Left cardiac atrium (tissue), 4 donors: ENCODE results near the gene TOR1A. TPM values are rescaled to one million over a fixed set of nuclear protein-coding genes. Genes with fewer than 3 reads are reported as not detected.
A peak's percentile ranks its signal among the peaks of the same experiment; 100 is the strongest.
"Not testable (repeated sequence)": the region's sequence is repeated elsewhere in the genome, so short reads cannot be mapped to it uniquely, and the experiment has no call there.

ENCODE experiments used
- ATAC-seq, 2 donors: fragments of 200-7000 bp; cut with Tn5 transposase; one replicate each; pipeline ENCODE4 v1.9.1; 2020; ENCODE audit warnings: mild to moderate bottlenecking in 2 of 2, moderate library complexity in 2 of 2
- DNase-seq: peaks from one replicate; pipeline ENCODE4 v3.0.0-alpha.2; 2020
- intact Hi-C, 2 donors: fragments of 100-400 bp; cut with DNase I; formaldehyde crosslinking; loops; one replicate each; pipeline versions ENCODE4 v1.14.1 to v1.15.1; 2022 to 2023
- total RNA-seq, 2 donors: library from RNA; stranded (reverse); fragmentation: NEBNext Ultra II Directional; extraction: Animal tissue kit (Norgen Biotek cat#: 25700); gene quantifications; one replicate each; pipeline ENCODE4 v1.2.1, GENCODE V29; 2021
- donor health status: DM: no; HTN: yes; CAD: no.
- donor health status: DM: no; HTN: yes; CAD: no; lungs with severe emphysema.
- donor health status: DM: yes; HTN: yes; CAD: no.
- donor health status: Dilated cardiomyopathy.

TOR1A gene
- total RNA-seq, 2 donors from 2014 or later = 16.5 to 21.1 TPM

GRCh38 chr9:129796029-129796428 is 27.9 kb downstream of the TOR1A start:
- intact Hi-C loops, ATAC-seq, DNase-seq: not testable (repeated sequence)

- ATAC-seq (no peak), DNase-seq (no peak)
- intact Hi-C loops = no loop called here
These were observed 29.4 kb downstream of the TOR1A start for GRCh38 chr9:129794549-129794948.

- intact Hi-C loops = loop anchor here in 1 of 2 donors (5.0 to 10.0 kb wide), 2 partner anchors 49 to 142 kb away; partner anchors contain the start of gene ASB6
- ATAC-seq (no peak), DNase-seq (no peak)
These were observed 37.5 kb downstream of the TOR1A start for GRCh38 chr9:129786481-129786880.

- ATAC-seq (no peak), DNase-seq (no peak)
- intact Hi-C loops = loop anchor here in 1 of 2 donors (5.0 to 10.0 kb wide), 2 partner anchors 49 to 141 kb away; partner anchors contain the start of gene ASB6
These were observed 38.1 kb downstream of the TOR1A start for GRCh38 chr9:129785866-129786265.

GRCh38 chr9:129784970-129785369 is 39.0 kb downstream of the TOR1A start:
- DNase-seq, ATAC-seq: not testable (repeated sequence)
- intact Hi-C loops = loop anchor here (5.0 to 10.0 kb wide), 4 partner anchors 48 to 653 kb away; partner anchors contain the start of gene ASB6 (in 2 of the 2)

GRCh38 chr9:129783516-129784361 is 40.2 kb downstream of the TOR1A start:
- peak; percentile 56 for DNase-seq
- intact Hi-C loops = loop anchor here (1.0 to 10.0 kb wide), 4 partner anchors 46 to 651 kb away; partner anchors contain the start of gene ASB6 (in 2 of the 2)
- peak; percentile 94 for ATAC-seq

- DNase-seq = no peak
- intact Hi-C loops = loop anchor here (5.0 to 10.0 kb wide), 3 partner anchors 137 to 650 kb away; partner anchors contain the start of gene ASB6 (in 2 of the 2)
- ATAC-seq = no peak
These were observed 42.0 kb downstream of the TOR1A start for GRCh38 chr9:129781981-129782380.

- intact Hi-C loops = loop anchor here (5.0 to 10.0 kb wide), 3 partner anchors 136 to 649 kb away; partner anchors contain the start of gene ASB6 (in 2 of the 2)
- DNase-seq (no peak), ATAC-seq (no peak)
These were observed 42.8 kb downstream of the TOR1A start for GRCh38 chr9:129781131-129781530.

GRCh38 chr9:129779560-129780190 is 44.3 kb downstream of the TOR1A start:
- ATAC-seq (no peak), DNase-seq (no peak)
- intact Hi-C loops = loop anchor here (5.0 to 10.0 kb wide), 3 partner anchors 135 to 647 kb away; partner anchors contain the start of gene ASB6 (in 2 of the 2)

GRCh38 chr9:129778469-129778868 is 45.5 kb downstream of the TOR1A start:
- no peak for ATAC-seq
- no peak for DNase-seq
- intact Hi-C loops = no loop called here

- ATAC-seq (no peak), DNase-seq (no peak)
- intact Hi-C loops = no loop called here
These were observed 46.2 kb downstream of the TOR1A start for GRCh38 chr9:129777769-129778130.

- ATAC-seq (peak; percentile 98), DNase-seq (peak; percentile 96)
- intact Hi-C loops = no loop called here
These were observed 46.8 kb downstream of the TOR1A start for GRCh38 chr9:129776938-129777768.

GRCh38 chr9:129776566-129776937 is 47.4 kb downstream of the TOR1A start:
- DNase-seq (peak; percentile 52), ATAC-seq (peak; percentile 17 to 19)
- intact Hi-C loops = no loop called here

GRCh38 chr9:129776096-129776495 is 47.8 kb downstream of the TOR1A start:
- not testable (repeated sequence) for DNase-seq, ATAC-seq

GRCh38 chr9:129775448-129775798 is 48.5 kb downstream of the TOR1A start:
- ATAC-seq (no peak), DNase-seq (no peak)
- intact Hi-C loops = no loop called here

More at GRCh38 chr9:129776096-129776495, 47.8 kb downstream of the TOR1A start:
- intact Hi-C loops = not testable (repeated sequence)

GRCh38 chr9:129774791-129775447 is 49.0 kb downstream of the TOR1A start:
- DNase-seq (no peak), ATAC-seq (no peak)
- intact Hi-C loops = no loop called here

- DNase-seq (no peak), ATAC-seq (no peak)
- intact Hi-C loops = no loop called here
These were observed 50.5 kb downstream of the TOR1A start for GRCh38 chr9:129773262-129774048.

GRCh38 chr9:129770741-129771140 is 53.2 kb downstream of the TOR1A start:
- no peak for DNase-seq
- intact Hi-C loops = no loop called here
- no peak for ATAC-seq
